ENCODE measurements around the gene GRAMD2B.

DNA sequence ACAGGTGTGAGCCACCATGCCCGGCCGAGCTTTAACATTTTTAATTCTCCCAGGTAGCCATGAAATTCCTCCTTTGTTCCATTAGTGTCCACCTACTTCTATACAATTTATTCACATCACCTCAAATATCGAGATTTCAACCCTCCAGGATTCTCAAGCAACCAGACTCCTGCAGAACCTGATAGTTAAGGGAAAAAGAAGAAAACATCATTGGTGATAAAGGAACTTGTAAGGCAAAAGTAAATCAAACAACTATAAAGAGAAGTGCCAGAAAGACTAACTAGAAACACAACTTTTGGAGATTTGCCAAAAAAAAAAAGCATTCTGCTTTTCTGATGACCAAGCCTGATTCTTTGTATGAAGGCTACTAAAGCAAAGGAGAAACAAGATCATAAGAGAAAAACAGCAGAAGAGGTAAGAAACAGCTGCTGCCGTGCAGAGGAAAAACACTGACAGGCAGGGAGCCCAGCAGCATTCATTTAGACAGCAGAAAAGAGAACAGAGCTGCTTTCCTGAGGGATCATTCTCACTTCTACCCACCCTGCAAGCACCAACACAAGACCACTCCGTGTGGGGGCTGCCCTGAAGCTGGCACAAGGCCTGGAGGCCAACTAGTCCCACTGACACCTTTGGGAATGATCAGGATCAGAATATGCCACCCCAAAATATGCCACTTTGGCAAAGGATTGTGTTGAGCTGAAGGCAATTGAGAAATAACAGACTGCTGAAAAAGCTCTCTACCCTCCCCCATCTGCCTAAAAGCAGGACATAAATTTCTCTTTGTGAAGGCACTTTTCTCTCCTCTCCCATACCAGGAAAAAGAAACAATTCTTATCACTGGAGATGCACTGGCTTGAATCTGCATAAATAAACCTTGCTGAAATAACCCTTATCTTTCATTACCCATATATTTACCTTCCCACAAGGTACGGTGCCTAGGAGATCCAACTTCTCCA is 96.7 kb downstream of the GRAMD2B start:
- TF ChIP-seq, protein P1, sequence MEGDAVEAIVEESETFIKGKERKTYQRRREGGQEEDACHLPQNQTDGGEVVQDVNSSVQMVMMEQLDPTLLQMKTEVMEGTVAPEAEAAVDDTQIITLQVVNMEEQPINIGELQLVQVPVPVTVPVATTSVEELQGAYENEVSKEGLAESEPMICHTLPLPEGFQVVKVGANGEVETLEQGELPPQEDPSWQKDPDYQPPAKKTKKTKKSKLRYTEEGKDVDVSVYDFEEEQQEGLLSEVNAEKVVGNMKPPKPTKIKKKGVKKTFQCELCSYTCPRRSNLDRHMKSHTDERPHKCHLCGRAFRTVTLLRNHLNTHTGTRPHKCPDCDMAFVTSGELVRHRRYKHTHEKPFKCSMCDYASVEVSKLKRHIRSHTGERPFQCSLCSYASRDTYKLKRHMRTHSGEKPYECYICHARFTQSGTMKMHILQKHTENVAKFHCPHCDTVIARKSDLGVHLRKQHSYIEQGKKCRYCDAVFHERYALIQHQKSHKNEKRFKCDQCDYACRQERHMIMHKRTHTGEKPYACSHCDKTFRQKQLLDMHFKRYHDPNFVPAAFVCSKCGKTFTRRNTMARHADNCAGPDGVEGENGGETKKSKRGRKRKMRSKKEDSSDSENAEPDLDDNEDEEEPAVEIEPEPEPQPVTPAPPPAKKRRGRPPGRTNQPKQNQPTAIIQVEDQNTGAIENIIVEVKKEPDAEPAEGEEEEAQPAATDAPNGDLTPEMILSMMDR (IDR thresholded peaks at IDR 0.05): no peak
- no peak for TF ChIP-seq POLR2A (IDR thresholded peaks at IDR 0.05)
- peak in 1 of 2 donors; percentile 16 for TF ChIP-seq POLR2AphosphoS5 (IDR thresholded peaks at IDR 0.05)
- no peak for TF ChIP-seq EP300 (IDR thresholded peaks at IDR 0.05)

All from upper lobe of left lung (tissue), 4 donors.